Measurements from ENCODE around the gene AP3S1.
"Not testable (repeated sequence)": the region's sequence is repeated elsewhere in the genome, so short reads cannot be mapped to it uniquely, and the experiment has no call there.

AP3S1 gene

GRCh38 chr5:115820846-115821245 is 20.9 kb upstream of the AP3S1 start:
- Histone ChIP-seq H3K36me3 (ENCODE audit: control insufficient read depth, insufficient read depth, low read length) (no peaks in the 10 kb centered on the region), H3K27me3 (replicated peaks; ENCODE audit: control insufficient read depth, insufficient read depth, low read length, poor library complexity, severe bottlenecking) (peaks cover 14% of the 10 kb centered on the region), H3K4me3 (ENCODE audit: insufficient read depth, low read depth, low read length, poor library complexity, severe bottlenecking) (no peak overlapping the region), H3K9me3 (ENCODE audit: control insufficient read depth, low read length) (no peaks in the 10 kb centered on the region), H3K4me1 (ENCODE audit: control insufficient read depth, insufficient read depth, low read length, poor library complexity, severe bottlenecking) (peaks cover 10% of the 10 kb centered on the region), H3K27ac (ENCODE audit: insufficient read depth, low read length, poor library complexity, severe bottlenecking) (no peak overlapping the region)
- DNase-seq = no peak

- H3K9me3 ChIP-seq (ENCODE audit: control insufficient read depth, low read length); H3K4me3 ChIP-seq (ENCODE audit: insufficient read depth, low read depth, low read length, poor library complexity, severe bottlenecking); DNase-seq; H3K27ac ChIP-seq (ENCODE audit: insufficient read depth, low read length, poor library complexity, severe bottlenecking); H3K4me1 ChIP-seq (ENCODE audit: control insufficient read depth, insufficient read depth, low read length, poor library complexity, severe bottlenecking); H3K27me3 ChIP-seq (replicated peaks; ENCODE audit: control insufficient read depth, insufficient read depth, low read length, poor library complexity, severe bottlenecking): not testable (repeated sequence)
- peaks cover 17% of the 10 kb centered on the region for H3K36me3 ChIP-seq (ENCODE audit: control insufficient read depth, insufficient read depth, low read length)
Measured at GRCh38 chr5:115824983-115825382, 16.8 kb upstream of the AP3S1 start.

- H3K4me3 ChIP-seq (ENCODE audit: insufficient read depth, low read depth, low read length, poor library complexity, severe bottlenecking) = no peak overlapping the region
Measured at GRCh38 chr5:115825948-115826347, 15.8 kb upstream of the AP3S1 start.

GRCh38 chr5:115829913-115830312 is 11.8 kb upstream of the AP3S1 start:
- no peaks in the 10 kb centered on the region for H3K27me3 ChIP-seq (replicated peaks; ENCODE audit: control insufficient read depth, insufficient read depth, low read length, poor library complexity, severe bottlenecking)
- no peak overlapping the region for H3K4me3 ChIP-seq (ENCODE audit: insufficient read depth, low read depth, low read length, poor library complexity, severe bottlenecking)
- H3K4me1 ChIP-seq (ENCODE audit: control insufficient read depth, insufficient read depth, low read length, poor library complexity, severe bottlenecking) = no peaks in the 10 kb centered on the region
- no peak overlapping the region for H3K27ac ChIP-seq (ENCODE audit: insufficient read depth, low read length, poor library complexity, severe bottlenecking)
- no peak for DNase-seq
- H3K9me3 ChIP-seq (ENCODE audit: control insufficient read depth, low read length) = no peaks in the 10 kb centered on the region
- peaks cover 44% of the 10 kb centered on the region for H3K36me3 ChIP-seq (ENCODE audit: control insufficient read depth, insufficient read depth, low read length)

More at GRCh38 chr5:115825948-115826347, 15.8 kb upstream of the AP3S1 start:
- no peak for DNase-seq
- no peaks in the 10 kb centered on the region for H3K27me3 ChIP-seq (replicated peaks; ENCODE audit: control insufficient read depth, insufficient read depth, low read length, poor library complexity, severe bottlenecking)
- H3K4me1 ChIP-seq (ENCODE audit: control insufficient read depth, insufficient read depth, low read length, poor library complexity, severe bottlenecking) = no peaks in the 10 kb centered on the region
- H3K9me3 ChIP-seq (ENCODE audit: control insufficient read depth, low read length) = no peaks in the 10 kb centered on the region
- H3K36me3 ChIP-seq (ENCODE audit: control insufficient read depth, insufficient read depth, low read length) = peaks cover 17% of the 10 kb centered on the region
- H3K27ac ChIP-seq (ENCODE audit: insufficient read depth, low read length, poor library complexity, severe bottlenecking) = no peak overlapping the region

GRCh38 chr5:115831163-115831768 is 10.5 kb upstream of the AP3S1 start:
- Histone ChIP-seq H3K4me3 (ENCODE audit: insufficient read depth, low read depth, low read length, poor library complexity, severe bottlenecking) (no peak overlapping the region), H3K9me3 (ENCODE audit: control insufficient read depth, low read length) (no peaks in the 10 kb centered on the region), H3K36me3 (ENCODE audit: control insufficient read depth, insufficient read depth, low read length) (peaks cover 44% of the 10 kb centered on the region), H3K4me1 (ENCODE audit: control insufficient read depth, insufficient read depth, low read length, poor library complexity, severe bottlenecking) (no peaks in the 10 kb centered on the region), H3K27ac (ENCODE audit: insufficient read depth, low read length, poor library complexity, severe bottlenecking) (no peak overlapping the region), H3K27me3 (replicated peaks; ENCODE audit: control insufficient read depth, insufficient read depth, low read length, poor library complexity, severe bottlenecking) (no peaks in the 10 kb centered on the region)
- no peak for DNase-seq

- no peak overlapping the region for H3K4me3 ChIP-seq (ENCODE audit: insufficient read depth, low read depth, low read length, poor library complexity, severe bottlenecking)
- no peaks in the 10 kb centered on the region for H3K9me3 ChIP-seq (ENCODE audit: control insufficient read depth, low read length)
- no peak overlapping the region for H3K27ac ChIP-seq (ENCODE audit: insufficient read depth, low read length, poor library complexity, severe bottlenecking)
- H3K27me3 ChIP-seq (replicated peaks; ENCODE audit: control insufficient read depth, insufficient read depth, low read length, poor library complexity, severe bottlenecking) = no peaks in the 10 kb centered on the region
- H3K4me1 ChIP-seq (ENCODE audit: control insufficient read depth, insufficient read depth, low read length, poor library complexity, severe bottlenecking) = peaks cover 19% of the 10 kb centered on the region
- DNase-seq = no peak
- peaks cover 40% of the 10 kb centered on the region for H3K36me3 ChIP-seq (ENCODE audit: control insufficient read depth, insufficient read depth, low read length)
Measured at GRCh38 chr5:115835481-115835880, 6.3 kb upstream of the AP3S1 start.

GRCh38 chr5:115838885-115839518 is 2.7 kb upstream of the AP3S1 start:
- Histone ChIP-seq H3K27ac (ENCODE audit: insufficient read depth, low read length, poor library complexity, severe bottlenecking) (peak overlapping the region; percentile 3), H3K36me3 (ENCODE audit: control insufficient read depth, insufficient read depth, low read length) (peaks cover 20% of the 10 kb centered on the region), H3K9me3 (ENCODE audit: control insufficient read depth, low read length) (no peaks in the 10 kb centered on the region), H3K4me1 (ENCODE audit: control insufficient read depth, insufficient read depth, low read length, poor library complexity, severe bottlenecking) (peaks cover 20% of the 10 kb centered on the region), H3K27me3 (replicated peaks; ENCODE audit: control insufficient read depth, insufficient read depth, low read length, poor library complexity, severe bottlenecking) (no peaks in the 10 kb centered on the region), H3K4me3 (ENCODE audit: insufficient read depth, low read depth, low read length, poor library complexity, severe bottlenecking) (no peak overlapping the region)
- peak in 1 of 3 donors; percentile 6 for DNase-seq

GRCh38 chr5:115840873-115841272 is 862 bp upstream of the AP3S1 start:
- Histone ChIP-seq H3K4me3 (ENCODE audit: insufficient read depth, low read depth, low read length, poor library complexity, severe bottlenecking) (peak overlapping the region; percentile 91), H3K27ac (ENCODE audit: insufficient read depth, low read length, poor library complexity, severe bottlenecking) (peak overlapping the region; percentile 91), H3K4me1 (ENCODE audit: control insufficient read depth, insufficient read depth, low read length, poor library complexity, severe bottlenecking) (peaks cover 20% of the 10 kb centered on the region), H3K27me3 (replicated peaks; ENCODE audit: control insufficient read depth, insufficient read depth, low read length, poor library complexity, severe bottlenecking) (no peaks in the 10 kb centered on the region), H3K36me3 (ENCODE audit: control insufficient read depth, insufficient read depth, low read length) (peaks cover 13% of the 10 kb centered on the region), H3K9me3 (ENCODE audit: control insufficient read depth, low read length) (no peaks in the 10 kb centered on the region)
- no peak for DNase-seq

- peak overlapping the region; percentile 91 for H3K4me3 ChIP-seq (ENCODE audit: insufficient read depth, low read depth, low read length, poor library complexity, severe bottlenecking)
- H3K27me3 ChIP-seq (replicated peaks; ENCODE audit: control insufficient read depth, insufficient read depth, low read length, poor library complexity, severe bottlenecking) = no peaks in the 10 kb centered on the region
- DNase-seq = no peak
- peaks cover 3% of the 10 kb centered on the region for H3K36me3 ChIP-seq (ENCODE audit: control insufficient read depth, insufficient read depth, low read length)
- peak overlapping the region; percentile 91 for H3K27ac ChIP-seq (ENCODE audit: insufficient read depth, low read length, poor library complexity, severe bottlenecking)
- no peaks in the 10 kb centered on the region for H3K9me3 ChIP-seq (ENCODE audit: control insufficient read depth, low read length)
- H3K4me1 ChIP-seq (ENCODE audit: control insufficient read depth, insufficient read depth, low read length, poor library complexity, severe bottlenecking) = peaks cover 20% of the 10 kb centered on the region
Measured at GRCh38 chr5:115842089-115842935, 577 bp downstream of the AP3S1 start.

- DNase-seq = no peak
- Histone ChIP-seq H3K4me1 (ENCODE audit: control insufficient read depth, insufficient read depth, low read length, poor library complexity, severe bottlenecking) (peaks cover 20% of the 10 kb centered on the region), H3K4me3 (ENCODE audit: insufficient read depth, low read depth, low read length, poor library complexity, severe bottlenecking) (peak overlapping the region; percentile 91), H3K36me3 (ENCODE audit: control insufficient read depth, insufficient read depth, low read length) (no peaks in the 10 kb centered on the region), H3K27ac (ENCODE audit: insufficient read depth, low read length, poor library complexity, severe bottlenecking) (no peak overlapping the region), H3K27me3 (replicated peaks; ENCODE audit: control insufficient read depth, insufficient read depth, low read length, poor library complexity, severe bottlenecking) (no peaks in the 10 kb centered on the region), H3K9me3 (ENCODE audit: control insufficient read depth, low read length) (no peaks in the 10 kb centered on the region)
Measured at GRCh38 chr5:115842952-115843351, 1.2 kb downstream of the AP3S1 start.

All from effector memory CD4-positive, alpha-beta T cell (primary cell).